Testis (tissue), 2 donors: ENCODE measurements around the gene AR.

Experiments
- CTCF ChIP-seq, 3 experiments: fragments of 450-650 bp in 2 of 3; fragments of 200-600 bp in 1 of 3; sonication (generic) in 1 of 3; IDR thresholded peaks; one replicate each; pipeline ENCODE4 v1.5.1; 2016 to 2019; ENCODE audit warnings: antibody characterized with exemption in 3 of 3, mild to moderate bottlenecking in 2 of 3, moderate library complexity in 1 of 3
- POLR2A ChIP-seq: fragments of 450-650 bp; IDR thresholded peaks from one replicate; pipeline ENCODE4 v1.6.1; 2017; ENCODE audit warnings: antibody characterized with exemption, mild to moderate bottlenecking, moderate library complexity

- TF ChIP-seq POLR2A (no peak), CTCF (IDR thresholded peaks at IDR 0.05) (no peak)
Measured at GRCh38 chrX:67726018-67726417, 182.2 kb downstream of the AR start.
